8988T (cell line): Measurements from ENCODE around the gene ABL1.
"Not testable (repeated sequence)": the region's sequence is repeated elsewhere in the genome, so short reads cannot be mapped to it uniquely, and the experiment has no call there.

Experiments used
- DNase-seq: peaks from one replicate; pipeline ENCODE4 v3.0.0; 2011

Gene ABL1

GRCh38 chr9:130825809-130826208 lies 9.2 kb upstream of the ABL1 start:
- DNase-seq: no peak

DNA sequence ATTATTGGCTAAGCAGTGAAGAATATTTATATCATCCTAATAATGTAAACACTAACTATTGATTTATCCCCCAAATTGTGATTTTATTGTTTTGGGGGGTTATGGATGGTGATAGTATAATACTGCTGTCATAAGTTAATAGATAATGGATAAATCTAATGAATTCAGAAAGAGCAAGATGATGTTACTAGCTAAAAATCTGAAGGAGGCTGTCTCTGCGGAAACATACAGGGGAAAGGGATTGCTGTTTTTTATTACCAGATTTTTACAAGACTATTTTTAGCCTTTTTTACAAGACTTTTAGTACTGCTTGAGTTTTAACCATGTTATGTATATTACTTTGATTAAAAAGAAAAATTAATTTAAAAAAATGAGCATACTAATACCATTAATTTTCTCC lies 5.3 kb upstream of the ABL1 start:
- DNase-seq: no peak

DNA sequence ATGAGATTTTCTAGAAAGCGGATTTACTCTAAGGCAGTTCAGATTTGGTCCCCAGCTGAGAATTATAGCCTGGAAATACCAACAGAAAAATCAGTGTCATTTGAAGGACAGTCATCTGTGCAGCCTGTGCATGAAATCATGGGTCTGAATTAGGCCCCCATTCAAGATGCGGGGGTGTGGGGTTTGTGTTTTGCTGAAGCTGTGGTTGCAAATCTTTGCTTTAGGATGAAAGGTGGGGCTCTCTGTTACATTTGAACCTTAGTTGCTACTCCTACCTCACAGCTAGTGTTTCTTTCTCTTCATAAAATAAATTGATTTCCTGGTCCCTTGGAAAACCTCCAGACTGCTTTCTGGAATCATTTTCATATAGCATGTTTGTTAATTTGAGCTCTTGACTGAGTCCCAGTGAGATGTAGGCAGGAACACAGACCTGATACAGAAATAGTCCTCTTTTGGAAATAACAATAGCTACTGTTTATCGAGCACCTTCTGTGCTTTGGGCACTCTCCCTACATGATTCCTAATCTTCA lies 4.8 kb upstream of the ABL1 start:
- no peak for DNase-seq

DNA sequence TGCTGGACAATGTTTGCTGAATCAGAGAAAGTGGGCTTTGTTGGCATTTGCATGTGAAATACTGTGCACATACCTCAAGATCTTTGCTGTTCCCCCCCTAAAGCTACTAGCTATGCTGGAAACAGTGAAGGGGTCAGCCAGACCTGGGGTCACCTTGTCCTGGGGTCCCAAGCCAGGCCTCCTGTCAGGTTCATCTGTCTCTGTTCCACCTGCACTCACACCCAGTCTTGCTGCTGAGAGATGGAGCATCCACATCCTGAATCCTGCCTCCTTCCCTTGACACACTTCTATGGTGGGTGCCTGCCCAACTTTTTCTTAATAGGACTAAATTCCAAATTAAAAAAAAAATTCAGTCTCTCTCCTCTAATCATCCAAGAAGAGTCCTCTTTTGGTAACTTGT lies 4.0 kb upstream of the ABL1 start:
- DNase-seq: no peak

DNA sequence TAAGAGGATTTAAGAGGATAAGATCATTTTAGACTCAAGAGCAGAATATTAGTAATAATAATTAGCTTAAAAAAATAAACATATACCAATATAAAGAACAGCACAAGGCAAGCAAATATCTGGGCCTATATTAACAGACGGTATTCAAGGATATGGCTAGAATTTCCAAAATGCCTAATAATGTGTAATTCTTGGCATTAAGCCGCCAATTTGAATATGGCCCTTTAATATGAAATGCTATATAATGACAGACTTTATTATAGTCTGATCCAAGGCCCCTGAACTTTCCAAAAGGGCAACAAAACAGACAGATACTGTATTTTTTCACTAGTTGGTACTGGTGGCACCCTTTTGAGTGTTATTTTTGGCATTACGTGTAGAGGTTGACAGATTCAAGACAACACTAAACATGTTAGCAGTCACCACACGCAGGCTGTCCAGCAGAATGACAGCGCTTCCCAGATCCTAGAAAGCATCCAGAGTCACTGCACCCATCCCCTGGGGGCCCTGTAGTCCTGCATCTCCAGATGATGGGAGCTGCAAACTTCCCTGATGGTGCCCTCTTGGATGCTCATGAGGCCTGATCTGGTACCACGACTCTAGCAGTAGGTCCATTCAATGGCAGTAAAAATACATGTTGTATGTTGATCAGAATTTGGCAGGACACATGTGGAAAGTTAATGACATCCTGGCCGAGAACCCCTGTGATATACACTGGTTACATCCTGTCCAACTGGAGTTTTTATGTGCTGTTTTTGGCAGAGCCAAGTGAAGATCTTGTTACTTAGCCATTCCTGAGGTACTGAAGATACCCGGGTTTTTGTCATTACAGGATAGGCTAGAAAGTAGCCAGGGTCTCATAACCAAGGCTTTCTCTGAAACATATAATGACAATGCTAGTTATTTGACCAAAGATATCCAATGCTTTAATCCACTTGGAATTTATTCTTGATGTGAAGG lies 1.7 kb upstream of the ABL1 start:
- DNase-seq: no peak

- DNase-seq: peak; percentile 61
Observed at GRCh38 chr9:130835441-130836298, 616 bp downstream of the ABL1 start.

DNA sequence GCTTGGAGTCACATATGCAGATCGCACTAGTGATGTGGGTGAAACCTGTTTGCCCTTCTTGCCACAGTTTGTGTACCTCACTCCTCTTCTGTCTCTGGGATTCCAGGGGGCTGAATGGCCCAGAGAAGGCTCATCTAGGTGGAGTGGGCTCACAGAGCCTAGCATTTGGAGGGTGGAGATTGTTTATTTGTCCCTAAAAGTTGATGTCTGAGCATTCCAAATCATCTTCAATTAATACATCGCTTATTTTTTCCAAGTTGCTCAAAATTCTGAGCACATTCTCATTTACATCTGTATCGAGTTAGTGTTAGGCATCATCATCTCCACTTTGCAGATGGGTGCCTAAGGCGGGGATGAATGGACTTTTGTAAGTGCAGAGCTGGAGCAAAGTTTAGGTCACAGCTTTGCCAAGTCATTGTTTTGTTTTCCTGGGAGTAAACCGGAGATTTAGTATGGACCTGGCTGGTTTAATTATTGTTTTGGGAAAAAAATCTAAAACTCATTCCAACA lies 2.0 kb downstream of the ABL1 start:
- no peak for DNase-seq

DNA sequence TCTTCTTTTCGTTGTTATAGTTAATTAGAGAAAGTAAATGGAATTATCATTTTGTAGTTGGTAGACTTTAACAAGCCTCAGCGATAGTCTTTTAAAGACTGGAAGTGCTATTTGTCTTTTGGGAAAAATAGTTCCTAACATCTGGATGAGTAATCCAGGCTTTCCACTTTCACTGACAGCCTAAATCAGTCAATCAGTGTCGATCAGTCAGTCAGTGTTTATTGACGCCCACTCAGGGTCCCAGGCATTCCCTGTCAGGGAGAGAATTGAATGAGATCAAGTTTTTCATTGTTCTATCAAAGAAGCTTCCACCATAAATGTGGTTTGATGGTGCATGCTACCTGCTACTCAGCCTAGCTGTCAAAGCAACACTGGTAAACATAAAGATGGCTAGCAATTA lies 2.6 kb downstream of the ABL1 start:
- no peak for DNase-seq

GRCh38 chr9:130839132-130840111 lies 4.4 kb downstream of the ABL1 start:
- no peak for DNase-seq

DNA sequence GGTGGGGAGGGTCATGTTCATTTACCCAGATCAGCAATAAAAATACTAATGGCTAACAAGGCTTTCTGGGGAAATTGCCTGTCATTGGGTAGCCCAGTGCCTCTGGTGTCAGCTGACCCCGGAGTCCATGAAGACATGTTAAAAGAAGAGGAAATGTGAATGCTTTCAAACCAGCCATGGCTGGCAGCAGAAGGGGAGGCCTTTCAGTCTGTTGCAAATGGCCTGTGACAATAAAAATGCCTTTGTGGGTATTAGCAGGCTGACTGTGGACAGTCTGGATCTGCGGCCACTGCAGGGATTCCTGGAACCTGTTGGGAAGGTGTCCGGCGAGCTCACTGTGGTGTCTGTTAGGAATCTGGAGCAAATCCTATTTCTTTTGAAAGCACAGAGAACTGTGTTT lies 7.5 kb downstream of the ABL1 start:
- no peak for DNase-seq

DNA sequence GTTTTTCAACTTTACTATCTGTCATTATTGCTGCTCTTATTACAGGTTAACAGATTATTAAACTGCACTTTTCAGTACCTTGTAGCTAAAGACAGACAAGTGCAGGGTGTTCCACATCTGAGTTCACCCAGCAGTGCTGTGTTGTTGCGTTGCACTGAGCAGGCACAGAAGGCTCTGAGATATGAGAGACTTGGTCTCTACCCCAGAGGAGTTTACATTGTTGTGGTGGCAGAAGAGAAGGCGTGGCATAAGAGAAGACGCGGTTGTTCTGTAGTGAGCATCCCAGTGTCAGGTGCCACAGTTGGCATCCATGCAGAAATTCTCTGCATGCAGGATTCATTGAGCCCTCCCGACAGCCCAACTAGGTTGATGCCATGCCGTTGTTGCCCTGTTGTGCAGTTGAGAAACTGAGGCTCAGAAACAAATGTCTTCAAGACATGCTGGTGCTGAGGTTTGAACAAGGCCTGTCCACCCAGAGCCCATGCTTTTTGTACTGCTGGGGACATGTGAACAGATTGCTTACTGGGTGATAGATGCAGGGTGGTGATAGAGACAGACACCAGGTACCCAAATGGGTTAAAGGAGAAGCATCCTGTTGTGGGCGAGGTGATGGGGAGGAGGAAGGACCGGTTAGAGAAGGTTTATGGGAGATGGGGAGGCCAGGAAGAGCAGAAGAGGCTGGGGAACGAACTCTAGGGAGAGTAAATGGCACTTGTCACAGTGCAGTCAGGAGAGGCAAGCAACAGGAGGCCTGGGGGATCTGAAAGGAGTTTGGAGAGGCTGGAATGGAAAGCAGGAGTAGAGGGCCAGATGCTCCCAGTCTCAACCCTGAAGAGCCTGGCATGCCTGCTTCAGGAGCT lies 8.2 kb downstream of the ABL1 start:
- DNase-seq: no peak

- no peak for DNase-seq
Observed at GRCh38 chr9:130844044-130844451, 9.0 kb downstream of the ABL1 start.

GRCh38 chr9:130845254-130845653 lies 10.2 kb downstream of the ABL1 start:
- no peak for DNase-seq

DNA sequence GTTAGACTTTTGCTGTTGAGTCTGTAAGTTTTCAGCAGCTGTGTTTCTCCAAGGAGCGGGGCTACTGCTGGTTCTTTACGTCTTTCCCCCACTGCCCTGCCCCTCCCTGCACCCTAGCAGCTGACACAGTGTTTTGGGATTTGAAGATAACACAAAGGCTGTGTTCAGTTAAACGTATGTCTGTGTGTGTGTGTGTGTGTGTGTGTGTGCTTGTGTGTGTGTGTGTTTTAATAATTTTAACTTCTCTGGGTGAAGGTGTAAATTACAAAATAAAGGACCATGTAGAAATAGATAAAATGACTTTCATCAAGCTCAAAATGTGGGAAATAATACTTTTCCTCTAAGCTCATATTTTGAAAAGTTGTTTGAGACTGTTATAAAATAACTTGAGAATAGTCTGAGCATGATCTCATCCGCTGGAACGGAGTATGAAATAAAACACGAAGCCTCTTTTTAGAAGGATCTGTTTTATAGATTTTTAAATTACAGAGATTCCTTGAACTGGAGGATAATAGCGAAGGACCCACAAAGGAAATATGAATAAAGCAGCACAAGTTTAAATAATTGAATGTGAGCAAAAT lies 10.9 kb downstream of the ABL1 start:
- DNase-seq: no peak

GRCh38 chr9:130846487-130847305 lies 11.6 kb downstream of the ABL1 start:
- DNase-seq: no peak

DNA sequence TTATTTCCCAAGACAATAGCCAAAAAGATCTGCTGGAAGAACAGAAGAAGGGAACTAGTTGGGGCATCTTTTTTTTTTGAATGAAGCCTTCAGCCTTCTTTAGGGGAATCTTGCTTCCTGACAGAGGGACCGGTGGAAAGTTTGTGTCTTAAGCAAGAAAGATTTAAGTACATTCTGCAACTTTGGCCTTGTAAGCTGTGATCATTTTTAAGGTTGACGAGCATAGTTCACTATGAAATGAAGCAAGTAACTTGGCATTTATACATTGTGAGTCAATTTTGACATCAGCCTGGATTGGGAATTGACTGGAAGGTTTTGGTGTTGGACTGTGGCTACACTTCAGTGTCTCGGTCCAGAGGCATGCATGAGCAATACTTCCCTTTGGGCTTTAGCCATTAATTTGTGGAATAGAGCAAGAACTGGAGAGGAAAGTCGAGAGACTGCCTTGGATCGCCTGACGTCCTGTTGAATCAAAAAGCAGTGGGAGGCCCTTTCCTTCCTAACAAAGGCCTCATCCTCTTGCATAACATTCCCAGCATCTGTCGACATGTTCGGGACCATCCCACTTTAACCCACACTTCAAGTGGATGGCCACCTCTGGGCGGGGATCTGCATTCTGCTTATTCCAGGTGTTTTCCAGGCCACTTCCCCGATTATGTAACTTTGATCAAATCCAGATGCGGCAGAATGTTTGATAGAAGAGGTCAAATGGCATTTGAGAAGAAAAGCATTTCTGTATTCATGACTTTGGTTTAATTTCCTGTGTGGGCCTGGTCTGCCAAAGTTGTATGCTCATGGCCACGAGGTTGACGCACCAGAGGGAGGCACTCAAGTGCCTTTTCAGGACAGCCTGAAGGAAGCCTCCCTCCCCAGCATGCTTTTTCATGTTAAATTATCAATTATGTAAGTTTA lies 12.5 kb downstream of the ABL1 start:
- no peak for DNase-seq

DNA sequence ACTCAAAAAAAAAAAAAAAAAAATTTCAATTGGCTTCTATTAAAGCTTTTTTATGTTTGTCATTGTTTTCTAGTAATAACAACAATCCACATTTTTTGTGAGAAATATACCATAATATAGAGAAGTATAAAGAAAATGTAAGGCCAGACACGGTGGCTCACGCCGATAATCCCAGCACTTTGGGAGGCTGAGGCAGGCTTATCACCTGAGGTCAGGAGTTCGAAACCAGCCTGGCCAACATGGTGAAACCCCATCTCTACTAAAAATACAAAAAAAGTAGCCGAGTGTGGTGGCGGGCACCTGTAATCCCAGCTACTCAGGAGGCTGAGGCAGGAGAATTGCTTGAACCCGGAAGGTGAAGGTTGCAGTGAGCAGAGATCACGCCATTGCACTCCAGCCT lies 13.5 kb downstream of the ABL1 start:
- not testable (repeated sequence) for DNase-seq

DNA sequence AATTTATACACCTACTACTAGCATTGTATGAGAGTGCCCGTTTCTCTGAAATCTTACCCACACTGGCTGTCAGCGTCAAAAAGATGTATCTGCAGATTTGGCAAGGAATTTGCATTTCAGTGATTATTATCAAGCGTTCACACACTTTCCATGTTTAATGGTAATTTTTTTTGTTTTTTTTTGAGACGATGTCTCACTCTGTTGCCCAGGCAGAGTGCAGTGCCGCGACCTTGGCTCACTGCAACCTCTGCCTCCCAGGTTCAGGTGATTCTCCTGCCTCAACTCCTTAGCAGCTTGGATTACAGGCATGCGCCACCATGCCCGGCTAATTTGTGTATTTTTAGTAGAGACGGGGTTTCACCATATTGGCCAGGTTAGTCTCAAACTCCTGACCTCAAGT lies 14.3 kb downstream of the ABL1 start:
- DNase-seq: no peak

DNA sequence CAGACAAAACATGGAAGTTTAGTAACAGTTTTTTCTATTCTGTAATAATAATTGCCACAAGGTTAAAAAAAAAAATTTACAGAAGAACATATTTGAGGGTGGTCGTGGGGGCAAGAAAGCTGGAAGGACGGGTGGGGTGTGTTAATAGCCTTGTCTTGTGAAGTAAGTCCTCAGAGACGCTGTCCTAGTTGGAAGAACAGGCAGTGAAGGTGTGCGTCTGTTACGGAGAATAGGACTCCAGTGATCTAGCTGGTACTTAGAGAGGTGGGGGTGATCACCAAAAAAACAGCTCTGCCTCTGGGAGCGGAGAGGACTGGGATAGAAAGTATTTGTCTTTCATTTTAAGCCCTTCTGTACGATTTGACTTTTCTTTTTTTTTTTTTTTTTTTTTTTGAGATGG lies 17.7 kb downstream of the ABL1 start:
- no peak for DNase-seq
